H1 (cell line): ENCODE measurements around the gene SNX24. TPM values are rescaled to one million over a fixed set of nuclear protein-coding genes. Genes with fewer than 3 reads are reported as not detected.

ENCODE experiments used
- JUN ChIP-seq: IDR thresholded peaks from 2 replicates; pipeline ENCODE4 v1.6.1; 2011; ENCODE audit warnings: low read depth, mild to moderate bottlenecking, improper control_type of control experiment, low read length
- POLR2A ChIP-seq, 2 experiments: IDR thresholded peaks; 1 replicate in 1 of 2; 2 replicates in 1 of 2; pipeline ENCODE4 v1.6.1; 2011; ENCODE audit warnings: low read depth in 2 of 2, low read length in 2 of 2, mild to moderate bottlenecking in 2 of 2; ENCODE audit errors: control extremely low read depth in 1 of 2
- POLR2AphosphoS5 ChIP-seq: IDR thresholded peaks from 2 replicates; pipeline ENCODE4 v1.6.1; 2011; ENCODE audit warnings: low read depth, low read length
- RBBP5 ChIP-seq: IDR thresholded peaks from 2 replicates; pipeline ENCODE4 v1.7.1; 2012; ENCODE audit warnings: low read depth, mild to moderate bottlenecking, inconsistent platforms, low read length, moderate library complexity, borderline replicate concordance
- RNF2 ChIP-seq: fragments of 200-900, 300-1000 bp; sonication (generic); IDR thresholded peaks from 2 replicates; pipeline ENCODE4 v1.7.1; 2016; ENCODE audit warnings: borderline replicate concordance, low read depth, mild to moderate bottlenecking, antibody characterized with exemption, low read length; ENCODE audit not compliant: poor library complexity, severe bottlenecking; ENCODE audit errors: missing control alignments
- SIRT6 ChIP-seq: IDR thresholded peaks from one replicate; pipeline ENCODE4 v1.7.1; 2012; ENCODE audit warnings: low read length, inconsistent platforms
- SP4 ChIP-seq: IDR thresholded peaks from 2 replicates; pipeline ENCODE4 v1.6.1; 2012; ENCODE audit warnings: low read length, inconsistent platforms
- SRF ChIP-seq: IDR thresholded peaks from 2 replicates; pipeline ENCODE4 v1.6.1; 2011; ENCODE audit warnings: mild to moderate bottlenecking, low read depth, low read length, moderate library complexity
- TAF7 ChIP-seq: optimal IDR thresholded peaks from 2 replicates; pipeline ENCODE3; 2011; ENCODE audit warnings: low read depth, mild to moderate bottlenecking, inconsistent platforms, low read length, moderate library complexity, borderline replicate concordance
- polyA plus RNA-seq, 7 experiments: library from polyadenylated mRNA; depleted of rRNA in 3 of 7; stranded (reverse) in 5 of 7; unstranded in 2 of 7; fragments of >200 nt in 5 of 7; fragments of 200-250 nt in 2 of 7; gene quantifications; 1 replicate in 5 of 7; 2 replicates in 1 of 7; 4 replicates in 1 of 7; pipeline versions ENCODE4 v1.2.1 to v1.2.3, GENCODE V29; 2011 to 2013; ENCODE audit warnings: missing spikeins in 2 of 7, mixed read lengths in 2 of 7
- total RNA-seq: library from RNA; stranded (reverse); fragmentation: NEBNext Ultra II Directional; extraction: Animal tissue kit (Norgen Biotek cat#: 25700); gene quantifications from 2 replicates; pipeline ENCODE4 v1.2.1, GENCODE V29; 2021
- TF ChIP-seq, protein P1 (sequence below): fragments of 300-600 bp; sonication (generic); IDR thresholded peaks from 2 replicates; pipeline ENCODE4 v1.7.1; 2012; ENCODE audit warnings: low read length, moderate library complexity, mild to moderate bottlenecking, inconsistent platforms; ENCODE audit not compliant: insufficient replicate concordance

Gene SNX24
- total and polyA plus RNA-seq, 2 of the 8 experiments (the other 6 are each of a cell fraction or from before 2014, with no cell fraction given) = 7.3 to 14.3 TPM

DNA sequence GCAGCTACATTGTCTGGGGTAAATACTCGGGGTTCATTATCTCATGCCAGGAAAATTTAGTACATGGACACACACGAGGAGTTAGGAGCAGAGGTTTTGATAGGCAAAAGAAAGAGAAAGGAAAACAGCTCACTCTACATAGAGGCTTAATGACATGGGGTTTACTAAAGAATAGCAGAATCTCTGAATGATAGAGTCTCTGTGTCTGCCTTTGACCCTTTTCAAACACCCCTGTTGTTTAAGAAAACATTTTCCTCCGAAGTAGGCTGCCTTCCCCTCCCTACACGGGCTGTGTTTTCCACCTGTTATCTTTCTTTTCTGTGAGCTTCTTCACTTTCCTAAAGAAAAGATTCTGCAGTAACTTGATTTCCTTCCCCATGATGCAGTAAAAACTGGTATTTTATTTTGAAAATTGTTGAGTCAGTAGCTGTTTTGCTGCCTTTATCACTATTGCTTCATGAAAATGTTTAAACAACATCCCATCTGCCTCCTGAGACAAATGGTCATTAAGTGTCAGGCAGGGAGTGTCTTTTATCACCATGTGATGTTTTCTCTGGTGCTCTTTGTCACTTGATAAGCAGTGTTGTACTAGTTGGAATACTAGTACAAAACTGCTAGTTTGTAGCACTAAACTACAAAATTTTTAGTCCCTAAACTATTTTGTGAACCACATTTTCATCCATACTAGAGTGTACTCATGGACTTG lies 114.5 kb downstream of the SNX24 start (continued):
- TF ChIP-seq, protein P1, sequence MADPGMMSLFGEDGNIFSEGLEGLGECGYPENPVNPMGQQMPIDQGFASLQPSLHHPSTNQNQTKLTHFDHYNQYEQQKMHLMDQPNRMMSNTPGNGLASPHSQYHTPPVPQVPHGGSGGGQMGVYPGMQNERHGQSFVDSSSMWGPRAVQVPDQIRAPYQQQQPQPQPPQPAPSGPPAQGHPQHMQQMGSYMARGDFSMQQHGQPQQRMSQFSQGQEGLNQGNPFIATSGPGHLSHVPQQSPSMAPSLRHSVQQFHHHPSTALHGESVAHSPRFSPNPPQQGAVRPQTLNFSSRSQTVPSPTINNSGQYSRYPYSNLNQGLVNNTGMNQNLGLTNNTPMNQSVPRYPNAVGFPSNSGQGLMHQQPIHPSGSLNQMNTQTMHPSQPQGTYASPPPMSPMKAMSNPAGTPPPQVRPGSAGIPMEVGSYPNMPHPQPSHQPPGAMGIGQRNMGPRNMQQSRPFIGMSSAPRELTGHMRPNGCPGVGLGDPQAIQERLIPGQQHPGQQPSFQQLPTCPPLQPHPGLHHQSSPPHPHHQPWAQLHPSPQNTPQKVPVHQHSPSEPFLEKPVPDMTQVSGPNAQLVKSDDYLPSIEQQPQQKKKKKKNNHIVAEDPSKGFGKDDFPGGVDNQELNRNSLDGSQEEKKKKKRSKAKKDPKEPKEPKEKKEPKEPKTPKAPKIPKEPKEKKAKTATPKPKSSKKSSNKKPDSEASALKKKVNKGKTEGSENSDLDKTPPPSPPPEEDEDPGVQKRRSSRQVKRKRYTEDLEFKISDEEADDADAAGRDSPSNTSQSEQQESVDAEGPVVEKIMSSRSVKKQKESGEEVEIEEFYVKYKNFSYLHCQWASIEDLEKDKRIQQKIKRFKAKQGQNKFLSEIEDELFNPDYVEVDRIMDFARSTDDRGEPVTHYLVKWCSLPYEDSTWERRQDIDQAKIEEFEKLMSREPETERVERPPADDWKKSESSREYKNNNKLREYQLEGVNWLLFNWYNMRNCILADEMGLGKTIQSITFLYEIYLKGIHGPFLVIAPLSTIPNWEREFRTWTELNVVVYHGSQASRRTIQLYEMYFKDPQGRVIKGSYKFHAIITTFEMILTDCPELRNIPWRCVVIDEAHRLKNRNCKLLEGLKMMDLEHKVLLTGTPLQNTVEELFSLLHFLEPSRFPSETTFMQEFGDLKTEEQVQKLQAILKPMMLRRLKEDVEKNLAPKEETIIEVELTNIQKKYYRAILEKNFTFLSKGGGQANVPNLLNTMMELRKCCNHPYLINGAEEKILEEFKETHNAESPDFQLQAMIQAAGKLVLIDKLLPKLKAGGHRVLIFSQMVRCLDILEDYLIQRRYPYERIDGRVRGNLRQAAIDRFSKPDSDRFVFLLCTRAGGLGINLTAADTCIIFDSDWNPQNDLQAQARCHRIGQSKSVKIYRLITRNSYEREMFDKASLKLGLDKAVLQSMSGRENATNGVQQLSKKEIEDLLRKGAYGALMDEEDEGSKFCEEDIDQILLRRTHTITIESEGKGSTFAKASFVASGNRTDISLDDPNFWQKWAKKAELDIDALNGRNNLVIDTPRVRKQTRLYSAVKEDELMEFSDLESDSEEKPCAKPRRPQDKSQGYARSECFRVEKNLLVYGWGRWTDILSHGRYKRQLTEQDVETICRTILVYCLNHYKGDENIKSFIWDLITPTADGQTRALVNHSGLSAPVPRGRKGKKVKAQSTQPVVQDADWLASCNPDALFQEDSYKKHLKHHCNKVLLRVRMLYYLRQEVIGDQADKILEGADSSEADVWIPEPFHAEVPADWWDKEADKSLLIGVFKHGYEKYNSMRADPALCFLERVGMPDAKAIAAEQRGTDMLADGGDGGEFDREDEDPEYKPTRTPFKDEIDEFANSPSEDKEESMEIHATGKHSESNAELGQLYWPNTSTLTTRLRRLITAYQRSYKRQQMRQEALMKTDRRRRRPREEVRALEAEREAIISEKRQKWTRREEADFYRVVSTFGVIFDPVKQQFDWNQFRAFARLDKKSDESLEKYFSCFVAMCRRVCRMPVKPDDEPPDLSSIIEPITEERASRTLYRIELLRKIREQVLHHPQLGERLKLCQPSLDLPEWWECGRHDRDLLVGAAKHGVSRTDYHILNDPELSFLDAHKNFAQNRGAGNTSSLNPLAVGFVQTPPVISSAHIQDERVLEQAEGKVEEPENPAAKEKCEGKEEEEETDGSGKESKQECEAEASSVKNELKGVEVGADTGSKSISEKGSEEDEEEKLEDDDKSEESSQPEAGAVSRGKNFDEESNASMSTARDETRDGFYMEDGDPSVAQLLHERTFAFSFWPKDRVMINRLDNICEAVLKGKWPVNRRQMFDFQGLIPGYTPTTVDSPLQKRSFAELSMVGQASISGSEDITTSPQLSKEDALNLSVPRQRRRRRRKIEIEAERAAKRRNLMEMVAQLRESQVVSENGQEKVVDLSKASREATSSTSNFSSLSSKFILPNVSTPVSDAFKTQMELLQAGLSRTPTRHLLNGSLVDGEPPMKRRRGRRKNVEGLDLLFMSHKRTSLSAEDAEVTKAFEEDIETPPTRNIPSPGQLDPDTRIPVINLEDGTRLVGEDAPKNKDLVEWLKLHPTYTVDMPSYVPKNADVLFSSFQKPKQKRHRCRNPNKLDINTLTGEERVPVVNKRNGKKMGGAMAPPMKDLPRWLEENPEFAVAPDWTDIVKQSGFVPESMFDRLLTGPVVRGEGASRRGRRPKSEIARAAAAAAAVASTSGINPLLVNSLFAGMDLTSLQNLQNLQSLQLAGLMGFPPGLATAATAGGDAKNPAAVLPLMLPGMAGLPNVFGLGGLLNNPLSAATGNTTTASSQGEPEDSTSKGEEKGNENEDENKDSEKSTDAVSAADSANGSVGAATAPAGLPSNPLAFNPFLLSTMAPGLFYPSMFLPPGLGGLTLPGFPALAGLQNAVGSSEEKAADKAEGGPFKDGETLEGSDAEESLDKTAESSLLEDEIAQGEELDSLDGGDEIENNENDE = no peak
- TF ChIP-seq POLR2A (IDR thresholded peaks at IDR 0.05; ENCODE audit: control extremely low read depth in 1 of 2, low read depth in 2 of 2, low read length in 2 of 2) = no peak
- TF ChIP-seq RNF2 = no peak
- TF ChIP-seq SRF = no peak
- no peak for TF ChIP-seq RBBP5
- no peak for TF ChIP-seq SP4
- no peak for TF ChIP-seq POLR2AphosphoS5
- no peak for TF ChIP-seq JUN
- no peak for TF ChIP-seq SIRT6
- TF ChIP-seq TAF7 = no peak
- TF ChIP-seq, all 59 proteins: peak for 0
